GM12891 (cell line): ENCODE data around the gene CTNNA2.

Experiments
- DNase-seq: peaks from one replicate; pipeline ENCODE4 v3.0.0; 2011; ENCODE audit warnings: low spot score; ENCODE audit not compliant: insufficient read length
- FAIRE-seq: peaks from 2 replicates; lab custom pipeline; 2011; peaks lifted over from hg19 to GRCh38; lab: Jason Lieb, UNC
- PAX5 ChIP-seq: IDR thresholded peaks from 2 replicates; pipeline ENCODE4 v1.6.1; 2011; ENCODE audit warnings: low read length, moderate library complexity, mild to moderate bottlenecking; ENCODE audit not compliant: insufficient read depth, severe bottlenecking
- POLR2A ChIP-seq: IDR thresholded peaks from 2 replicates; pipeline ENCODE4 v1.6.1; 2011; ENCODE audit warnings: low read depth, low read length, control low read depth
- POLR2AphosphoS5 ChIP-seq: IDR thresholded peaks from 2 replicates; pipeline ENCODE4 v1.6.1; 2011; ENCODE audit warnings: low read depth, low read length, control low read depth
- POU2F2 ChIP-seq: IDR thresholded peaks from 2 replicates; pipeline ENCODE4 v1.6.1; 2011; ENCODE audit warnings: low read depth, mild to moderate bottlenecking, control low read depth, low read length, moderate library complexity
- SPI1 ChIP-seq: IDR thresholded peaks from 2 replicates; pipeline ENCODE4 v1.6.1; 2011; ENCODE audit warnings: low read depth, low read length, control low read depth
- TAF1 ChIP-seq: IDR thresholded peaks from 2 replicates; pipeline ENCODE4 v1.6.1; 2011; ENCODE audit warnings: low read depth, low read length, control low read depth

CTNNA2 gene

GRCh38 chr2:79972661-79973060 lies 459.8 kb downstream of the CTNNA2 start:
- no peak for TF ChIP-seq POU2F2
- no peak for TF ChIP-seq PAX5
- TF ChIP-seq TAF1, result no peak
- TF ChIP-seq SPI1, result peak; percentile 10; the same call in 1 of the 2 replicates
- FAIRE-seq (no peak), DNase-seq (no peak)

- no peak for TF ChIP-seq PAX5
- no peak for TF ChIP-seq POLR2A
- no peak for TF ChIP-seq TAF1
- FAIRE-seq (no peak), DNase-seq (no peak)
These were observed 463.1 kb downstream of the CTNNA2 start for GRCh38 chr2:79975791-79976565.

- FAIRE-seq (no peak), DNase-seq (no peak)
- TF ChIP-seq POU2F2 (no peak), POLR2A (no peak), PAX5 (no peak), TAF1 (no peak), POLR2AphosphoS5 (no peak), SPI1 (no peak)
These were observed 464.9 kb downstream of the CTNNA2 start for GRCh38 chr2:79977792-79978191.

- TF ChIP-seq SPI1 (no peak), POLR2AphosphoS5 (no peak), PAX5 (no peak), POLR2A (no peak), POU2F2 (no peak), TAF1 (no peak)
- DNase-seq (no peak), FAIRE-seq (no peak)
These were observed 467.3 kb downstream of the CTNNA2 start for GRCh38 chr2:79980116-79980515.

GRCh38 chr2:79980816-79981215 lies 468.0 kb downstream of the CTNNA2 start:
- no peak for FAIRE-seq
- no peak for DNase-seq
- no peak for TF ChIP-seq POLR2AphosphoS5
- TF ChIP-seq POU2F2, result no peak

- no peak for FAIRE-seq
- DNase-seq, result no peak
- TF ChIP-seq SPI1 (no peak), TAF1 (no peak), PAX5 (no peak), POLR2AphosphoS5 (no peak), POLR2A (no peak), POU2F2 (no peak)
These were observed 468.5 kb downstream of the CTNNA2 start for GRCh38 chr2:79981316-79981715.

- DNase-seq (no peak), FAIRE-seq (no peak)
These were observed 469.6 kb downstream of the CTNNA2 start for GRCh38 chr2:79982445-79982844.

GRCh38 chr2:79984476-79984875 lies 471.6 kb downstream of the CTNNA2 start:
- FAIRE-seq, result no peak
- no peak for DNase-seq
- TF ChIP-seq SPI1 (no peak), PAX5 (no peak), POLR2A (no peak), POU2F2 (no peak), POLR2AphosphoS5 (no peak), TAF1 (no peak)

More at GRCh38 chr2:79982445-79982844, 469.6 kb downstream of the CTNNA2 start:
- TF ChIP-seq PAX5, result no peak
- TF ChIP-seq POU2F2, result no peak
- no peak for TF ChIP-seq SPI1
- TF ChIP-seq POLR2AphosphoS5, result no peak
- TF ChIP-seq TAF1, result no peak
- no peak for TF ChIP-seq POLR2A

GRCh38 chr2:79985145-79985544 lies 472.3 kb downstream of the CTNNA2 start:
- no peak for FAIRE-seq
- no peak for DNase-seq
- TF ChIP-seq SPI1, result no peak
- no peak for TF ChIP-seq POLR2AphosphoS5

GRCh38 chr2:79985571-79985970 lies 472.7 kb downstream of the CTNNA2 start:
- FAIRE-seq, result no peak
- DNase-seq, result no peak
- TF ChIP-seq TAF1, result no peak
- TF ChIP-seq POLR2A, result no peak
- no peak for TF ChIP-seq POLR2AphosphoS5
- no peak for TF ChIP-seq POU2F2
- TF ChIP-seq PAX5, result no peak
